NK-92 (cell line): ENCODE data around the gene CHMP5.

ENCODE experiments used
- DNase-seq: peaks from one replicate; lab custom pipeline; 2025; ENCODE audit not compliant: unreplicated experiment; lab: John Stamatoyannopoulos, UW

CHMP5 gene

GRCh38 chr9:33273266-33273971 is 8.6 kb downstream of the CHMP5 start:
- DNase-seq: no peak

GRCh38 chr9:33273972-33274328 is 9.1 kb downstream of the CHMP5 start:
- no peak for DNase-seq

- no peak for DNase-seq
Measured at GRCh38 chr9:33277484-33277883, 12.6 kb downstream of the CHMP5 start.

- DNase-seq: no peak
Measured at GRCh38 chr9:33285502-33285901, 20.7 kb downstream of the CHMP5 start.

GRCh38 chr9:33287087-33287490 is 22.2 kb downstream of the CHMP5 start:
- DNase-seq: no peak

GRCh38 chr9:33288235-33288634 is 23.4 kb downstream of the CHMP5 start:
- DNase-seq: no peak

- no peak for DNase-seq
Measured at GRCh38 chr9:33288828-33289483, 24.1 kb downstream of the CHMP5 start.

GRCh38 chr9:33289496-33289895 is 24.6 kb downstream of the CHMP5 start:
- no peak for DNase-seq

GRCh38 chr9:33289936-33290246 is 25.0 kb downstream of the CHMP5 start:
- DNase-seq: no peak

- DNase-seq: peak; percentile 95
Measured at GRCh38 chr9:33290247-33291030, 25.6 kb downstream of the CHMP5 start, which contains the start of gene NFX1. Gene NFX1 (plus strand): TSS chr9:33290516. CDS start chr9:33290573, 57 bp downstream.

GRCh38 chr9:33291031-33291397 is 26.2 kb downstream of the CHMP5 start:
- no peak for DNase-seq

- no peak for DNase-seq
Measured at GRCh38 chr9:33291901-33292300, 27.1 kb downstream of the CHMP5 start.

- no peak for DNase-seq
Measured at GRCh38 chr9:33293782-33294181, 28.9 kb downstream of the CHMP5 start.

GRCh38 chr9:33294670-33295432 is 30.0 kb downstream of the CHMP5 start:
- no peak for DNase-seq

GRCh38 chr9:33295571-33295970 is 30.7 kb downstream of the CHMP5 start:
- DNase-seq: no peak

- no peak for DNase-seq
Measured at GRCh38 chr9:33297432-33297831, 32.6 kb downstream of the CHMP5 start.

GRCh38 chr9:33300546-33300945 is 35.7 kb downstream of the CHMP5 start:
- no peak for DNase-seq

GRCh38 chr9:33304362-33304761 is 39.5 kb downstream of the CHMP5 start:
- DNase-seq: no peak

- DNase-seq: no peak
Measured at GRCh38 chr9:33306037-33306436, 41.2 kb downstream of the CHMP5 start.

GRCh38 chr9:33307067-33307466 is 42.2 kb downstream of the CHMP5 start:
- no peak for DNase-seq

GRCh38 chr9:33309903-33310302 is 45.1 kb downstream of the CHMP5 start:
- DNase-seq: no peak
